Measurements from ENCODE around the gene TRIM33.

Gene TRIM33

DNA sequence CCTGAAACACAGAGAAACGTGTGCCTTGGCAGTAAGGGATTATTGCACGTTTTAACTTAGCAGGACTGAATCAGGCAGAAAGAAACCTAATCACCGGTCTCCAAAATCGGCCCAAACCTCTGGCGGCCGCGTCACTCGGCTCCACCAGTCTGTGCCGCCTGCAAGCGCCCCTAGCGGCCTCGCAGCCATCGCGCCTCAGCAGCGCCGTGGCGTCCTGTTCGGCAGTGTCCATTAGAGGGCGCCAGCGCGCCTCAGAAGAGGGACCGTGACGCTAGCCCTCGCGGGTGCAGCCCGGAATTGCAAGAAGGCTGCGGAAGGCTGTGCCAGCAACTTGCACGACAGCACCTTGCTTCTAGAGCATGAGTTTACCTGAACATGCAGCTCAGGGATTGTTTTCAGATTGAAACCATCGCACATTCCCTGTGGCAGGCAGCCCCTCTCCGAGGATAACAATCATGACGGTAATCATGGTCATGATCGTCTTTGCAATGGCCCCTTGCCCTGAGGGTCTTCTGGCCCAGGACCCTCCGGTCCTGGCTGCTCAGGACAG lies 164.4 kb downstream of the TRIM33 start:
- peak; percentile 85 for DNase-seq

DNA sequence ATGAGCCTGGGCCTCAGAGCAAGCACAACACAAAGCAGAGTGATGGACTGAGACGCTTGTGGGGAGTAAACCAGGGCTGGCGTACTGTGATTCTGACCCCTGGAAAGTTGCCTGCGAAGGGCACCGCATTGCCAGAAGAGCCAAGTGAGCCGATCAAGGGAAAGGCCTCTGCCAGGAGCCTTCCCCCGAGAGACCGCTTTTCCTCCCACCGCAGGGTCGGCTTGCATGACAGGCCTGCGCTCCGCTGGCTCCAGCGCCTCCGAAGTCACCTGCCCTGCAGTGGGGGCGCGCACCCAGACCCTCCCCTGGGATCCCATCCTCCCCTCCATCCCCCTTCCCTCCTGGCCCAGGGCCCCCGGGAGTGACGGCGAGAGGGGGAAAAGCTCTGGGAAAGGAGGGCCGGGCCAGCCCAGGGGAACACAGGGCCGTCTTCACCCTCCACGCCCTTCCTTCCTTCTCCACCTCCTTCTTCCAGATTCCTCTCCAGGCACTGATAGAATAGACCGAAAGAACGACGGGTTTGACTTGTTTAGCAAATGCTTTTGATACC lies 165.0 kb downstream of the TRIM33 start:
- peak; percentile 32 for DNase-seq

GRCh38 chr1:114344656-114345055 lies 166.3 kb downstream of the TRIM33 start:
- no peak for DNase-seq

Measured in NCI-H146 (cell line).